Epidermal melanocyte (primary cell): ENCODE results near the gene JPH4.

Experiments
- DNase-seq: peaks from one replicate; pipeline ENCODE4 v3.0.0; 2011; ENCODE audit warnings: low spot score; ENCODE audit not compliant: insufficient read length

JPH4 gene

GRCh38 chr14:23530375-23531055 is 48.1 kb downstream of the JPH4 start:
- DNase-seq = no peak

- no peak for DNase-seq
These were observed 49.6 kb downstream of the JPH4 start for GRCh38 chr14:23529016-23529415.

GRCh38 chr14:23528555-23528954 is 50.0 kb downstream of the JPH4 start:
- no peak for DNase-seq

GRCh38 chr14:23525611-23526010 is 53.0 kb downstream of the JPH4 start:
- no peak for DNase-seq

- DNase-seq = no peak
These were observed 53.6 kb downstream of the JPH4 start for GRCh38 chr14:23524954-23525353.

- DNase-seq = no peak
These were observed 55.2 kb downstream of the JPH4 start for GRCh38 chr14:23523229-23524016.

GRCh38 chr14:23522643-23523198 is 55.9 kb downstream of the JPH4 start:
- no peak for DNase-seq

- DNase-seq = no peak
These were observed 56.6 kb downstream of the JPH4 start for GRCh38 chr14:23521785-23522640.

GRCh38 chr14:23520899-23521533 is 57.6 kb downstream of the JPH4 start:
- DNase-seq = no peak

GRCh38 chr14:23518709-23519108 is 59.9 kb downstream of the JPH4 start:
- no peak for DNase-seq
